Measurements from ENCODE around the gene FXYD2. TPM values are rescaled to one million over a fixed set of nuclear protein-coding genes. Genes with fewer than 3 reads are reported as not detected.

The FXYD2 gene
- total and polyA plus RNA-seq, 2 of the 8 experiments (the other 6 are each of a cell fraction or from before 2014, with no cell fraction given), result 0.89 to 1.1 TPM

- TF ChIP-seq, protein P1, sequence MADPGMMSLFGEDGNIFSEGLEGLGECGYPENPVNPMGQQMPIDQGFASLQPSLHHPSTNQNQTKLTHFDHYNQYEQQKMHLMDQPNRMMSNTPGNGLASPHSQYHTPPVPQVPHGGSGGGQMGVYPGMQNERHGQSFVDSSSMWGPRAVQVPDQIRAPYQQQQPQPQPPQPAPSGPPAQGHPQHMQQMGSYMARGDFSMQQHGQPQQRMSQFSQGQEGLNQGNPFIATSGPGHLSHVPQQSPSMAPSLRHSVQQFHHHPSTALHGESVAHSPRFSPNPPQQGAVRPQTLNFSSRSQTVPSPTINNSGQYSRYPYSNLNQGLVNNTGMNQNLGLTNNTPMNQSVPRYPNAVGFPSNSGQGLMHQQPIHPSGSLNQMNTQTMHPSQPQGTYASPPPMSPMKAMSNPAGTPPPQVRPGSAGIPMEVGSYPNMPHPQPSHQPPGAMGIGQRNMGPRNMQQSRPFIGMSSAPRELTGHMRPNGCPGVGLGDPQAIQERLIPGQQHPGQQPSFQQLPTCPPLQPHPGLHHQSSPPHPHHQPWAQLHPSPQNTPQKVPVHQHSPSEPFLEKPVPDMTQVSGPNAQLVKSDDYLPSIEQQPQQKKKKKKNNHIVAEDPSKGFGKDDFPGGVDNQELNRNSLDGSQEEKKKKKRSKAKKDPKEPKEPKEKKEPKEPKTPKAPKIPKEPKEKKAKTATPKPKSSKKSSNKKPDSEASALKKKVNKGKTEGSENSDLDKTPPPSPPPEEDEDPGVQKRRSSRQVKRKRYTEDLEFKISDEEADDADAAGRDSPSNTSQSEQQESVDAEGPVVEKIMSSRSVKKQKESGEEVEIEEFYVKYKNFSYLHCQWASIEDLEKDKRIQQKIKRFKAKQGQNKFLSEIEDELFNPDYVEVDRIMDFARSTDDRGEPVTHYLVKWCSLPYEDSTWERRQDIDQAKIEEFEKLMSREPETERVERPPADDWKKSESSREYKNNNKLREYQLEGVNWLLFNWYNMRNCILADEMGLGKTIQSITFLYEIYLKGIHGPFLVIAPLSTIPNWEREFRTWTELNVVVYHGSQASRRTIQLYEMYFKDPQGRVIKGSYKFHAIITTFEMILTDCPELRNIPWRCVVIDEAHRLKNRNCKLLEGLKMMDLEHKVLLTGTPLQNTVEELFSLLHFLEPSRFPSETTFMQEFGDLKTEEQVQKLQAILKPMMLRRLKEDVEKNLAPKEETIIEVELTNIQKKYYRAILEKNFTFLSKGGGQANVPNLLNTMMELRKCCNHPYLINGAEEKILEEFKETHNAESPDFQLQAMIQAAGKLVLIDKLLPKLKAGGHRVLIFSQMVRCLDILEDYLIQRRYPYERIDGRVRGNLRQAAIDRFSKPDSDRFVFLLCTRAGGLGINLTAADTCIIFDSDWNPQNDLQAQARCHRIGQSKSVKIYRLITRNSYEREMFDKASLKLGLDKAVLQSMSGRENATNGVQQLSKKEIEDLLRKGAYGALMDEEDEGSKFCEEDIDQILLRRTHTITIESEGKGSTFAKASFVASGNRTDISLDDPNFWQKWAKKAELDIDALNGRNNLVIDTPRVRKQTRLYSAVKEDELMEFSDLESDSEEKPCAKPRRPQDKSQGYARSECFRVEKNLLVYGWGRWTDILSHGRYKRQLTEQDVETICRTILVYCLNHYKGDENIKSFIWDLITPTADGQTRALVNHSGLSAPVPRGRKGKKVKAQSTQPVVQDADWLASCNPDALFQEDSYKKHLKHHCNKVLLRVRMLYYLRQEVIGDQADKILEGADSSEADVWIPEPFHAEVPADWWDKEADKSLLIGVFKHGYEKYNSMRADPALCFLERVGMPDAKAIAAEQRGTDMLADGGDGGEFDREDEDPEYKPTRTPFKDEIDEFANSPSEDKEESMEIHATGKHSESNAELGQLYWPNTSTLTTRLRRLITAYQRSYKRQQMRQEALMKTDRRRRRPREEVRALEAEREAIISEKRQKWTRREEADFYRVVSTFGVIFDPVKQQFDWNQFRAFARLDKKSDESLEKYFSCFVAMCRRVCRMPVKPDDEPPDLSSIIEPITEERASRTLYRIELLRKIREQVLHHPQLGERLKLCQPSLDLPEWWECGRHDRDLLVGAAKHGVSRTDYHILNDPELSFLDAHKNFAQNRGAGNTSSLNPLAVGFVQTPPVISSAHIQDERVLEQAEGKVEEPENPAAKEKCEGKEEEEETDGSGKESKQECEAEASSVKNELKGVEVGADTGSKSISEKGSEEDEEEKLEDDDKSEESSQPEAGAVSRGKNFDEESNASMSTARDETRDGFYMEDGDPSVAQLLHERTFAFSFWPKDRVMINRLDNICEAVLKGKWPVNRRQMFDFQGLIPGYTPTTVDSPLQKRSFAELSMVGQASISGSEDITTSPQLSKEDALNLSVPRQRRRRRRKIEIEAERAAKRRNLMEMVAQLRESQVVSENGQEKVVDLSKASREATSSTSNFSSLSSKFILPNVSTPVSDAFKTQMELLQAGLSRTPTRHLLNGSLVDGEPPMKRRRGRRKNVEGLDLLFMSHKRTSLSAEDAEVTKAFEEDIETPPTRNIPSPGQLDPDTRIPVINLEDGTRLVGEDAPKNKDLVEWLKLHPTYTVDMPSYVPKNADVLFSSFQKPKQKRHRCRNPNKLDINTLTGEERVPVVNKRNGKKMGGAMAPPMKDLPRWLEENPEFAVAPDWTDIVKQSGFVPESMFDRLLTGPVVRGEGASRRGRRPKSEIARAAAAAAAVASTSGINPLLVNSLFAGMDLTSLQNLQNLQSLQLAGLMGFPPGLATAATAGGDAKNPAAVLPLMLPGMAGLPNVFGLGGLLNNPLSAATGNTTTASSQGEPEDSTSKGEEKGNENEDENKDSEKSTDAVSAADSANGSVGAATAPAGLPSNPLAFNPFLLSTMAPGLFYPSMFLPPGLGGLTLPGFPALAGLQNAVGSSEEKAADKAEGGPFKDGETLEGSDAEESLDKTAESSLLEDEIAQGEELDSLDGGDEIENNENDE (IDR thresholded peaks at IDR 0.05; ENCODE audit: insufficient replicate concordance, low read length), result no peak
Observed at GRCh38 chr11:117825538-117826189, 1.1 kb upstream of the FXYD2 start (continued).
